Measurements from ENCODE around the gene KRTAP5-7. TPM values are rescaled to one million over a fixed set of nuclear protein-coding genes. Genes with fewer than 3 reads are reported as not detected.
"Not testable (repeated sequence)": the region's sequence is repeated elsewhere in the genome, so short reads cannot be mapped to it uniquely, and the experiment has no call there.

The KRTAP5-7 gene
- total RNA-seq, 1 donor from 2014 or later, result 0.16 TPM

- ATAC-seq, result no peak
Observed at GRCh38 chr11:71564430-71564829, 37.4 kb downstream of the KRTAP5-7 start.

- ATAC-seq, result no peak
Observed at GRCh38 chr11:71565263-71565662, 38.2 kb downstream of the KRTAP5-7 start, which contains the start of gene KRTAP5-10. Gene KRTAP5-10 (plus strand): TSS chr11:71565563. CDS start chr11:71565588, 25 bp downstream.

- ATAC-seq, result peak; percentile 74
Observed at GRCh38 chr11:71566081-71566620, 39.1 kb downstream of the KRTAP5-7 start.

DNA sequence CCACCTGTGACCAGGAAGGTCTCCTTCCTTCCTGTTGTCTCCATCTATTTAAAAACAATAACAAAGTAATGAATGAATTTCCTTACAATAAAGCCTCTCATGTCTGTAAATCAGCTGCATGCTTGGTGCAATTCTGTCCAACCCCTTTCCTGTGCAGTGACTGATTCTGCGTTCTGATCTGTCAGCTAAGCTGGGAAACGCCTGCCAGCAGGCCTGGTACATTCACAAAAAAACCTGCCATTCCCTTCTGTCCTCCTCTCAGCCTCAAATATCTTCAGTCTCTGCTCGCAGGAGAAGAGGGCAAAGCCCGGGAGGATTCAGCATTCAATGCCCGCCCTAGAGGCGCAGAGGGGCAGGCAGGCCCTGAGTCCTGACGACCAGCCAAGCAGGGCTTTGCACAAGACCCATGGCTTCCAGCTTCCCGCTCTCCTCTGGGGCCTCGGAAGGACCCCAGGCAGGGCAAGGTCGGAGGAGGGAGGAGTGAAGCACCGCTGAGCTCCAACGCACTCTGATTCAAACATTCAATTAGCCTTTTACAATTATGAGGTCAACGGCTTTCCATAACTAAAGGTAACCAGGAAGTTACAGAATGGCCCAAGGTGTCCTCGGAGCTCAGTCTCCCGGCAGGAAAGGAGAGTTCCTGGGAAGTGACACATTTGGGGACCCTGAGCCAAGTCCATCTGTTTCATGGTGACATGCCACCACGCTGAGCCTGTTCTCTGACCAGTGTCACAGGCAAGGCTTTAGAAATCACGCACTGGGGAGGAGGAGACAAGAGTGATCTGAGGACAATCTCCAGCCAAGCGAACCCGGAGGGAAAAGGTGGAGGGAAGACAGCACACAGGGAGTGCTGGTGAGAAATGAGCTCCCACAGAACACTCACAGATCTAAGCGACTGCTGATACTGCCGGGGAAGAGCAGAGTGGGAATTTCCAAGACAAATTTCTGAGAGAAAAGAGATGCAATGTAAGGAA, 39.8 kb downstream of the KRTAP5-7 start:
- not testable (repeated sequence) for ATAC-seq

- ATAC-seq, result not testable (repeated sequence)
Observed at GRCh38 chr11:71567633-71568032, 40.6 kb downstream of the KRTAP5-7 start.

DNA sequence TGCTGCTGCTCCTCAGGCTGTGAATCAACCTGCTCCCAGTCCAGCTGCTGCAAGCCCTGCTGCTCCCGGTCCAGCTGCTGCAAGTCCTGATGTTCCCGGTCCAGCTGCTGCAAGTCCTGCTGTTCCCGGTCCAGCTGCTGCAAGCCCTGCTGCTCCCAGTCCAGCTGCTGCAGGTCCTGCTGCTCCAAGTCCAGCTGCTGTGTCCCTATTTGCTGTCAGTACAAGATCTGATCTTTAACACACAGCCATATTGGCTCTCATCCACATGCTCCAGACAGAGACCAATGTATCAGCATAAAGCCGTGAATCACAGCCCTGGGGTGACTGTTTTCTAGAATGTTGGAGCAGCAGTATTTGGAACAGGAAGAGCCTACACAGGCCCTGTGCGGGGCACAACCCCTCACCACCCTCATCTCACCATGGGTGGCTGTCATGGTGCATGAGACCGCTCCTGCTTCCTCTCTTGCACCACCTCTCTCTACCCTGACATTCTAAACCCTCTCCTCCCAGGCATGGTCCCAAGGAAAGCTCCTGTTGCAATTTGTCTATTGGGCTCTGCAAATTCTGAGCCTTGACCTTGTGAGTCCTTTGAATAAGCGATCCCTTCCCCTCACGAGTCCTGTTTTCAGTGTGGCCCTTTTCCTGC, 41.8 kb downstream of the KRTAP5-7 start:
- peak; percentile 36 for ATAC-seq

GRCh38 chr11:71571101-71571850, 44.2 kb downstream of the KRTAP5-7 start:
- not testable (repeated sequence) for ATAC-seq

DNA sequence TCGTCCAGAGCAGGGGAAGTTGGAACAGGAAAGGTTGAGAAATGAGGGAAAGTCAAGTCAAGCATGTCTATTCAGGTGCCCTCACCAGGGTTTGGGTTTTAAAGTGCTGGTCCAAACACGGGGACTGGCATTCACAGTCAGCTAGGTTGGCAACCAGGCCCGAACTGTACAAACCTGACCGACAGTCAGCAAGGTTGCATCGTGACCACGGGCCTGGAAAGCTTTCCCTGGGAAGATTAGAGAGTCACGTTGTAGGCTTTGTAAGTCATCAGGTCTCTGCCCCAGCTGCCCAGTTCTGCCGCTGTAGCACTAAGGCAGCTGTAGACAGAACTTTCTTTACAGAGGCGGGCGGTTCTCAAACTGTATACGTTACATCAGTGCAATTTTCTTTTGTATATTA, 45.7 kb downstream of the KRTAP5-7 start:
- ATAC-seq, result no peak

GRCh38 chr11:71574418-71574817, 47.4 kb downstream of the KRTAP5-7 start:
- ATAC-seq, result no peak

DNA sequence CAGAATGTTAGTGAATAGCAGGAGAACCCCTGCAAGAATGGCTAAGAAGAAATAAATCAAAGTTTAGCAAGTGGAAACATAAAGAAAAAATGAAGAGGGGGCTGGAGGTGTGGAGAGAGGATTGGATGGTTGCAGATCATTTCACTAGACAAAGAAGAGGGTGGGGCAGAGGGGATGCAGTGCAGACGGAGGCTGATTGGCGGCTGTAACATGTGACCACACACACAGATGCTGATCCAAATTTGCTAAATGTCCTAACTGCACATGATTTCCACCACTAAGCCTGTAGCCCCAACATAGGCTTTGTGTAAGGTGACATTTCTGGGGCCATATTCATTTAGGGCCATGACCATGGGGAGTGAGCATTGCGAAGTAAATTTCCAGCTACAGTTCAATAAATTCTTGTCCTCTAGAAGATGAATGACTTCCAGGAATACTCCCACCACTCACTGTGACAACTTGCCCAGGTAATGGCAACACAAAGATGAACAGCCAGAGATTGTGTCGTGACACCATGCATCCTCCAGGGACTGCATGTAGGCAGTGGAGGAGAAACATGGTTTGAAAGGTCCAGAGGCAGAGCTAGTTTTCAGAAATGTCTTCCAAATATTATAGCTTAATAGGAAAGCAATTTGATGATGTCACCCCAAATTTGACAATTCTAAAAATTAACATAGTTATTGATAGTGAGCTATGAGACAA, 48.8 kb downstream of the KRTAP5-7 start:
- ATAC-seq, result no peak

DNA sequence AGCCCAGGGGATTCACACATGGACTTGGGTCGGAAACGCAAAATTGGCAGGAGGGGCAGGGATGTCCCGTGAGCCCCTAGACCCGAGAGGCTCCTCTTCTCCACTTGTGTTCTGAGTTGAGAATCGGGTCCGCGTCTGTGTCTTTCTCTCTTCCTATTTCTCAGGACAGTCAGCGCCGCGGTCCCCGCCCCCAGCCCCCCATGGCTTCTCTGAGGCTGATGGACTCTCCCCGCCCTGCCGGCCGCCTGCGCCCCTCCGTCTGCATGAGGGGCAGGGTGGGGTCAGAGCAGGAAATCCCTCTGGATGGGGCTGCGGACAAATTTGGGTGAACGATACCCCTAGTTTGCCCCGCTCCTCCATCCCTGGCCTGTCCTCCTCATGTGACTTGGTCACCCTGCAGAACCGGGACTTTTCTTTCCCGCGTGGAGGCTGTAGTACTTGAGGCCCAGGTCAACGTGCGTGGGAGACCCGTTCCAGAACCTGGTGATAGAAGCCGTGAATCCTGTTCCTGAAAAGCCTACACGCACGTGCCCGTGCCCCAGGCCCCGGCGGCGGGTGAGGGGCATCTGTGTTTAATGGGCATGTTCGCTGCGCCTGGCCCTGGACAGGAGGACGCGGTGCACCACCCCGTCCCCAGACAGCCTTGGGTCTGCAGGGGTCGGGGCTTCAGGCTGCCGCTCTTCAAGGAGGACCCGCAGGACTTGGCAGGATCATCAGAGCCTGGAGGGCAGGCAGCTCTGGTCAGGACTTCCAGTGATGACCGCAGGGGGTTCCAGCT, 49.8 kb downstream of the KRTAP5-7 start:
- not testable (repeated sequence) for ATAC-seq

DNA sequence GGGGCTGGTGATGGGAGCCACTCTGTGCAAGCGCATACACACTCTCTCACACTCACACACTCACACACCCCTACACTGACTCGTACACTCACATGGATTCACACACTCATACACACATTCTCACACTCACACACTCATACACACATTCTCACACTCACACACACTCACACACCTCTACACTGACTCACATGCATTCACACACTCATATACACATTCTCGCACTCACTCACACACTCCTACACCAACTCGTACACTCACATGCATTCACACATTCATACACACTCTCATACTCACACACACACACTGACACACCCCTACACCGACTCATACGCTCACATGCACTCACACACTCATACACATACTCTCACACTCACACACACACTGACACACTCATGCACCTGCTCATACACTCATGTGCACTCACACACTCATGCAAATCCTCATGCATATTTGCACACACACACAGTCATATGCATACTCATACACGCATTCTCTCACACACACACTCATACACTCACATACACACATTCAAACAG, 50.5 kb downstream of the KRTAP5-7 start:
- no peak for ATAC-seq

Other genes starting within 250 kb of the KRTAP5-7 start
- 130 TPM for gene DHCR7, start 78.9 kb upstream of the KRTAP5-7 start, total RNA-seq
- 67.7 TPM for gene NADSYN1, start 74.1 kb upstream of the KRTAP5-7 start, total RNA-seq
- gene KRTAP5-8, start 10.8 kb downstream of the KRTAP5-7 start, total RNA-seq, result 0.32 TPM
- 0.36 TPM for gene KRTAP5-9, start 21.2 kb downstream of the KRTAP5-7 start, total RNA-seq
- 0.16 TPM for gene KRTAP5-10, start 38.3 kb downstream of the KRTAP5-7 start, total RNA-seq
- not detected for gene KRTAP5-11, start 55.6 kb downstream of the KRTAP5-7 start, total RNA-seq